ENCODE measurements around the gene PLCB1.
"Not testable (repeated sequence)": the region's sequence is repeated elsewhere in the genome, so short reads cannot be mapped to it uniquely, and the experiment has no call there.

PLCB1 gene

GRCh38 chr20:8379125-8379524 lies 247.1 kb downstream of the PLCB1 start:
- DNase-seq = not testable (repeated sequence)

- no peak for DNase-seq
Measured at GRCh38 chr20:8385247-8385646, 253.2 kb downstream of the PLCB1 start.

- no peak for DNase-seq
Measured at GRCh38 chr20:8386991-8387390, 254.9 kb downstream of the PLCB1 start.

GRCh38 chr20:8388141-8388540 lies 256.1 kb downstream of the PLCB1 start:
- DNase-seq = no peak

- DNase-seq = no peak
Measured at GRCh38 chr20:8388707-8389106, 256.6 kb downstream of the PLCB1 start.

- DNase-seq = no peak
Measured at GRCh38 chr20:8389381-8390036, 257.4 kb downstream of the PLCB1 start.

GRCh38 chr20:8390037-8390433 lies 258.0 kb downstream of the PLCB1 start:
- no peak for DNase-seq

- no peak for DNase-seq
Measured at GRCh38 chr20:8390500-8390899, 258.4 kb downstream of the PLCB1 start.

GRCh38 chr20:8393381-8393780 lies 261.3 kb downstream of the PLCB1 start:
- DNase-seq = no peak

GRCh38 chr20:8394308-8394945 lies 262.4 kb downstream of the PLCB1 start:
- DNase-seq = no peak

- no peak for DNase-seq
Measured at GRCh38 chr20:8395956-8396355, 263.9 kb downstream of the PLCB1 start.

- no peak for DNase-seq
Measured at GRCh38 chr20:8398263-8399051, 266.4 kb downstream of the PLCB1 start.

GRCh38 chr20:8399947-8400346 lies 267.9 kb downstream of the PLCB1 start:
- no peak for DNase-seq

- no peak for DNase-seq
Measured at GRCh38 chr20:8400486-8400885, 268.4 kb downstream of the PLCB1 start.

GRCh38 chr20:8401556-8401955 lies 269.5 kb downstream of the PLCB1 start:
- DNase-seq = no peak

- no peak for DNase-seq
Measured at GRCh38 chr20:8402798-8403197, 270.7 kb downstream of the PLCB1 start.

GRCh38 chr20:8404912-8405635 lies 273.0 kb downstream of the PLCB1 start:
- no peak for DNase-seq

- no peak for DNase-seq
Measured at GRCh38 chr20:8406391-8406790, 274.3 kb downstream of the PLCB1 start.

GRCh38 chr20:8408587-8409307 lies 276.7 kb downstream of the PLCB1 start:
- DNase-seq = no peak

GRCh38 chr20:8413691-8414090 lies 281.6 kb downstream of the PLCB1 start:
- DNase-seq = no peak

GRCh38 chr20:8414586-8415274 lies 282.7 kb downstream of the PLCB1 start:
- DNase-seq = no peak

- DNase-seq = no peak
Measured at GRCh38 chr20:8421981-8422380, 289.9 kb downstream of the PLCB1 start.
